H9 (cell line): ENCODE data around the gene KDSR. TPM values are rescaled to one million over a fixed set of nuclear protein-coding genes. Genes with fewer than 3 reads are reported as not detected.

Source experiments
- DNase-seq: peaks from one replicate; pipeline ENCODE4 v3.0.0-alpha.2; 2017
- H2AFZ ChIP-seq: one replicate; pipeline ENCODE4 v1.6.1; 2013; ENCODE audit warnings: mild to moderate bottlenecking, low read length, control low read depth, moderate library complexity
- H2AK5ac ChIP-seq: 2 replicates; pipeline ENCODE4 v1.6.1; 2013; ENCODE audit warnings: low read length, control low read depth, mixed read lengths; ENCODE audit not compliant: insufficient read length
- H2BK120ac ChIP-seq: one replicate; pipeline ENCODE4 v1.6.1; 2013; ENCODE audit warnings: low read depth, mild to moderate bottlenecking, low read length, control low read depth, inconsistent platforms; ENCODE audit not compliant: poor library complexity, severe bottlenecking
- H2BK12ac ChIP-seq: 2 replicates; pipeline ENCODE4 v1.6.1; 2013; ENCODE audit warnings: low read length, control low read depth, mixed read lengths, low read depth; ENCODE audit not compliant: insufficient read length
- H2BK15ac ChIP-seq: 2 replicates; pipeline ENCODE4 v1.6.1; 2013; ENCODE audit warnings: low read depth, low read length, control low read depth
- H2BK20ac ChIP-seq: one replicate; pipeline ENCODE4 v1.6.1; 2013; ENCODE audit warnings: low read depth, mild to moderate bottlenecking, low read length, control low read depth, inconsistent platforms; ENCODE audit not compliant: poor library complexity, severe bottlenecking
- H2BK5ac ChIP-seq: 2 replicates; pipeline ENCODE4 v1.6.1; 2013; ENCODE audit warnings: low read length, control low read depth, mixed read lengths; ENCODE audit not compliant: insufficient read length
- H3K14ac ChIP-seq: 2 replicates; pipeline ENCODE4 v1.6.1; 2013; ENCODE audit warnings: low read length, control low read depth; ENCODE audit not compliant: insufficient read depth
- H3K18ac ChIP-seq: 2 replicates; pipeline ENCODE4 v1.6.1; 2013; ENCODE audit warnings: low read depth, mild to moderate bottlenecking, mixed read lengths, low read length, control low read depth; ENCODE audit not compliant: insufficient read length
- H3K23ac ChIP-seq: 2 replicates; pipeline ENCODE4 v1.6.1; 2013; ENCODE audit warnings: low read length, control low read depth, mixed read lengths, low read depth; ENCODE audit not compliant: insufficient read length
- H3K23me2 ChIP-seq: 2 replicates; pipeline ENCODE4 v1.6.1; 2013; ENCODE audit warnings: low read depth, mild to moderate bottlenecking, mixed read lengths, low read length, control low read depth; ENCODE audit not compliant: insufficient read length, poor library complexity, severe bottlenecking
- H3K27ac ChIP-seq: 2 replicates; pipeline ENCODE4 v1.5.1; 2013; ENCODE audit warnings: low read length, control low read depth, mixed read lengths, low read depth; ENCODE audit not compliant: insufficient read length
- H3K27me3 ChIP-seq: 2 replicates; pipeline ENCODE4 v1.6.1; 2013; ENCODE audit warnings: low read length, control low read depth, inconsistent platforms; ENCODE audit not compliant: insufficient read depth
- H3K4ac ChIP-seq: 2 replicates; pipeline ENCODE4 v1.6.1; 2013; ENCODE audit warnings: low read depth, mild to moderate bottlenecking, control low read depth, inconsistent platforms, low read length, moderate library complexity
- H3K4me1 ChIP-seq: 2 replicates; pipeline ENCODE4 v1.6.1; 2013; ENCODE audit warnings: low read length, control low read depth, inconsistent platforms; ENCODE audit not compliant: insufficient read depth
- H3K4me2 ChIP-seq: 2 replicates; pipeline ENCODE4 v1.6.1; 2013; ENCODE audit warnings: low read length, control low read depth, mixed read lengths; ENCODE audit not compliant: insufficient read length, insufficient read depth
- H3K56ac ChIP-seq: 2 replicates; pipeline ENCODE4 v1.6.1; 2013; ENCODE audit warnings: low read depth, mild to moderate bottlenecking, mixed read lengths, low read length, control low read depth; ENCODE audit not compliant: insufficient read length
- H3K79me1 ChIP-seq: 2 replicates; pipeline ENCODE4 v1.6.1; 2013; ENCODE audit warnings: low read depth, mild to moderate bottlenecking, moderate library complexity, low read length, control low read depth, inconsistent platforms; ENCODE audit not compliant: insufficient read depth, poor library complexity, severe bottlenecking
- H3K79me2 ChIP-seq: 2 replicates; pipeline ENCODE4 v1.6.1; 2013; ENCODE audit warnings: low read length, control low read depth, inconsistent platforms; ENCODE audit not compliant: insufficient read depth
- H3K9ac ChIP-seq: 2 replicates; pipeline ENCODE4 v1.6.1; 2013; ENCODE audit warnings: low read length, control low read depth, mixed read lengths; ENCODE audit not compliant: insufficient read length; ENCODE audit errors: extremely low read depth
- H3K9me3 ChIP-seq: one replicate; pipeline ENCODE4 v1.6.1; 2013; ENCODE audit warnings: low read depth, low read length, inconsistent platforms; ENCODE audit not compliant: control insufficient read depth
- H3T11ph ChIP-seq: one replicate; pipeline ENCODE4 v1.6.1; 2013; ENCODE audit warnings: mild to moderate bottlenecking, low read length, control low read depth, inconsistent platforms
- H4K20me1 ChIP-seq: one replicate; pipeline ENCODE4 v1.6.1; 2013; ENCODE audit not compliant: control insufficient read depth, insufficient read length, insufficient read depth
- H4K5ac ChIP-seq: 2 replicates; pipeline ENCODE4 v1.6.1; 2013; ENCODE audit warnings: low read depth, mild to moderate bottlenecking, mixed read lengths, low read length, control low read depth; ENCODE audit not compliant: insufficient read length
- H4K8ac ChIP-seq: replicated peaks from 2 replicates; pipeline ENCODE4 v1.6.1; 2013; ENCODE audit warnings: low read length, control low read depth, mixed read lengths, low read depth; ENCODE audit not compliant: insufficient read length
- H4K91ac ChIP-seq: 2 replicates; pipeline ENCODE4 v1.6.1; 2013; ENCODE audit warnings: low read depth, mild to moderate bottlenecking, moderate library complexity, mixed read lengths, low read length, control low read depth; ENCODE audit not compliant: insufficient read length
- H3K27ac Mint-ChIP-seq, 3 experiments: 2 replicates in 2 of 3; 3 replicates in 1 of 3; pipeline ENCODE4 v1.8.0; 2020 to 2021; ENCODE audit warnings: mixed read lengths in 3 of 3, mild to moderate bottlenecking in 1 of 3, moderate library complexity in 1 of 3
- H3K27me3 Mint-ChIP-seq: 2 replicates; pipeline ENCODE4 v1.8.0; 2021; ENCODE audit warnings: low read depth, mild to moderate bottlenecking, moderate library complexity, mixed read lengths
- H3K36me3 Mint-ChIP-seq, 3 experiments: 2 replicates in 2 of 3; 3 replicates in 1 of 3; pipeline ENCODE4 v1.8.0; 2020 to 2021; ENCODE audit warnings: low read depth in 3 of 3, mixed read lengths in 3 of 3; ENCODE audit not compliant: insufficient read depth in 1 of 3
- H3K4me1 Mint-ChIP-seq, 2 experiments: 2 replicates each; pipeline ENCODE4 v1.8.0; 2020; ENCODE audit warnings: mixed read lengths in 2 of 2
- H3K4me3 Mint-ChIP-seq, 2 experiments: 2 replicates in 1 of 2; 3 replicates in 1 of 2; pipeline ENCODE4 v1.8.0; 2020 to 2021; ENCODE audit warnings: mild to moderate bottlenecking in 2 of 2, mixed read lengths in 2 of 2, moderate library complexity in 1 of 2
- H3K9me3 Mint-ChIP-seq, 2 experiments: 2 replicates in 1 of 2; 3 replicates in 1 of 2; pipeline ENCODE4 v1.8.0; 2020; ENCODE audit warnings: mild to moderate bottlenecking in 2 of 2, mixed read lengths in 2 of 2, moderate library complexity in 1 of 2
- CTCF ChIP-seq: fragments of 200-600 bp; sonication (generic); conservative IDR thresholded peaks from 3 replicates; pipeline ENCODE4 v1.8.0; 2021; ENCODE audit warnings: antibody characterized with exemption, mild to moderate bottlenecking
- total RNA-seq: library from RNA; stranded (reverse); gene quantifications from 2 replicates; pipeline ENCODE4 v1.2.1, GENCODE V29; 2021

Gene KDSR
- total RNA-seq, 1 experiment from 2014 or later, result 58.5 TPM

GRCh38 chr18:63282793-63283192 lies 84.2 kb downstream of the KDSR start:
- Histone ChIP-seq H3K23ac (no peak overlapping the region), H2BK5ac (no peak overlapping the region), H4K5ac (no peak overlapping the region), H3K27me3 (no peaks in the 10 kb centered on the region), H3K4me2 (no peak overlapping the region), H3K79me1 (no peaks in the 10 kb centered on the region), H3K14ac (no peak overlapping the region), H4K20me1 (no peaks in the 10 kb centered on the region), H3K4ac (no peak overlapping the region), H4K8ac (no peak overlapping the region), H4K91ac (no peak overlapping the region), H3K56ac (no peak overlapping the region), H3K27ac (no peak overlapping the region), H2BK12ac (no peak overlapping the region), H2AK5ac (no peak overlapping the region), H3K9me3 (no peaks in the 10 kb centered on the region), H2AFZ (no peak overlapping the region), H3K79me2 (no peaks in the 10 kb centered on the region), H3K4me1 (no peaks in the 10 kb centered on the region), H3K9ac (no peak overlapping the region), H2BK15ac (no peak overlapping the region), H3K18ac (no peak overlapping the region), H3T11ph (no peak overlapping the region), H2BK20ac (no peak overlapping the region), H2BK120ac (no peak overlapping the region), H3K23me2 (no peaks in the 10 kb centered on the region)
- no peak for DNase-seq
- Mint-ChIP-seq H3K27ac (no peak overlapping the region), H3K27me3 (no peaks in the 10 kb centered on the region; the same call in none of the 2 replicates), H3K4me3 (no peak overlapping the region), H3K9me3 (no peaks in the 10 kb centered on the region; a peak in 1 of 5 replicates), H3K4me1 (peaks cover 0 to 7% of the 10 kb centered on the region in 2 experiments; a peak in 1 of 4 replicates), H3K36me3 (no peaks in the 10 kb centered on the region)
- no peak for TF ChIP-seq CTCF

Other genes with a start within 250 kb of the KDSR start
- gene BCL2, start 47.4 kb downstream of the KDSR start, total RNA-seq, result 1.2 and 1.3 TPM in 2 replicates
- 54.4 and 60.2 TPM in 2 replicates for gene VPS4B, start 55.3 kb upstream of the KDSR start, total RNA-seq
- 0.20 TPM in 1 of 2 replicates, not detected in the other for gene SERPINB5, start 109.8 kb upstream of the KDSR start, total RNA-seq
- not detected in 2 replicates for gene SERPINB12, start 175.2 kb upstream of the KDSR start, total RNA-seq
- gene SERPINB13, start 220.1 kb upstream of the KDSR start, total RNA-seq, result not detected in 2 replicates